Measurements from ENCODE around the gene PLXND1.

DNA sequence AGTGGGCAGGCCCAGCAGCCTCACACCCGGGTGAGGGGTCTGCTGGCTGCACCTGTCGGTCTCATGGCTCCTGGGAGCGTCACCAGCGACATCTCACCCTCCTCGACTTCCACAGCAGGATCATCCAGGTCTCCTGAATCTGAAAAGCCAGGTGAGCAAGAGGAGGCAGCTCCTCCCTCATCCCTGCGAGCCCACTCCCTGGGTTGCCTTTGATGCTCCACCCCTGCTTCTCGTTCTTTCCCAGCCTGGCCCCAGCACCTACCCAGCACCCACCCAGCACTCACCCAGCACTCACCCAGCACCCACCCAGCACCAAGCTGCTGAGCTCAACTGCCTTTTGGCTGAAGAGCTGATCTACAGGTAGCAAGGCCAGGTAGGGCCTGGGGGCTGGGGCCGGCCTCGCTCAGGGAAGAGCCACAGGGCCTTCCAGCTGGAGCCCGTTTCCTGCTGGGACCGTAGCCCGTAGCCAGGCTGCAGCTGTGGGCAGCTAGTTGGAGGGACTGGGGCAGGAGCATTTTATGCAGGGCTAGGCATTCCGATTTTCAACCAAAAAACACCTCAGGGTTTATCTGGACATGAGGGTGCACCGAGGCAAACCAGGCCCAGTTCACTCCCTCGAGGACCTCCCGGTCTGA lies 63.2 kb downstream of the PLXND1 start, which contains the start of gene H1-8:
- no peak for TF ChIP-seq ZNF274 (IDR thresholded peaks at IDR 0.05; ENCODE audit: low read depth, low read length)
- TF ChIP-seq YY1 (IDR thresholded peaks at IDR 0.05; ENCODE audit: insufficient read depth, insufficient read length) = no peak
- TF ChIP-seq SUZ12 (IDR thresholded peaks at IDR 0.05; ENCODE audit: extremely low read depth, insufficient read depth, insufficient read length) = no peak

All from NT2/D1 (cell line).